Measurements from ENCODE around the gene KLHL41. TPM values are rescaled to one million over a fixed set of nuclear protein-coding genes. Genes with fewer than 3 reads are reported as not detected.
"Not testable (repeated sequence)": the region's sequence is repeated elsewhere in the genome, so short reads cannot be mapped to it uniquely, and the experiment has no call there.

Gene KLHL41
- total RNA-seq, 1 donor from 2014 or later = not detected

- DNase-seq (ENCODE audit: low read depth) (no peak), FAIRE-seq (no peak)
- no peaks in the 10 kb centered on the region for H3K27me3 ChIP-seq (ENCODE audit: insufficient read depth, low read length)
- H3K4me1 Mint-ChIP-seq (ENCODE audit: low read depth, unreplicated experiment) = no peaks in the 10 kb centered on the region
- no peak overlapping the region for H3K4me2 ChIP-seq (ENCODE audit: low read length)
- TF ChIP-seq CTCF (IDR thresholded peaks at IDR 0.05; ENCODE audit: insufficient read depth, low read depth, low read length) (no peak), EZH2 (IDR thresholded peaks at IDR 0.05; ENCODE audit: insufficient read depth, low read length) (no peak)
- H3K27me3 Mint-ChIP-seq (ENCODE audit: low read depth, unreplicated experiment) = no peaks in the 10 kb centered on the region
- peaks cover 5% of the 10 kb centered on the region for H3K36me3 ChIP-seq (ENCODE audit: insufficient read depth, low read length)
- H3K79me2 ChIP-seq (ENCODE audit: insufficient read depth, low read length) = no peaks in the 10 kb centered on the region
- no peak overlapping the region for H3K27ac ChIP-seq (ENCODE audit: low read depth, low read length)
- H3K4me1 ChIP-seq (ENCODE audit: insufficient read depth, low read length) = no peaks in the 10 kb centered on the region
- H3K4me3 Mint-ChIP-seq (ENCODE audit: unreplicated experiment) = no peak overlapping the region
- no peaks in the 10 kb centered on the region for H3K9me3 Mint-ChIP-seq (ENCODE audit: unreplicated experiment)
- H3K27ac Mint-ChIP-seq (ENCODE audit: unreplicated experiment) = no peak overlapping the region
- H3K36me3 Mint-ChIP-seq (ENCODE audit: low read depth, unreplicated experiment) = peaks cover 7% of the 10 kb centered on the region
- H3K9ac ChIP-seq (ENCODE audit: low read length) = no peak overlapping the region
- no peak overlapping the region for H2AFZ ChIP-seq (ENCODE audit: low read depth, low read length)
- H3K4me3 ChIP-seq (ENCODE audit: insufficient read depth, low read depth, low read length) = no peak overlapping the region
- H3K9me3 ChIP-seq (ENCODE audit: insufficient read depth, low read depth, low read length) = no peaks in the 10 kb centered on the region
- no peaks in the 10 kb centered on the region for H4K20me1 ChIP-seq (ENCODE audit: insufficient read depth, low read length)
These were observed 32.9 kb downstream of the KLHL41 start for GRCh38 chr2:169542433-169542832.

GRCh38 chr2:169546756-169547155 lies 37.3 kb downstream of the KLHL41 start:
- H3K79me2 ChIP-seq (ENCODE audit: insufficient read depth, low read length) = no peaks in the 10 kb centered on the region
- no peak for TF ChIP-seq CTCF (IDR thresholded peaks at IDR 0.05; ENCODE audit: insufficient read depth, low read depth, low read length)
- TF ChIP-seq EZH2 (IDR thresholded peaks at IDR 0.05; ENCODE audit: insufficient read depth, low read length) = no peak
- H3K27me3 ChIP-seq (ENCODE audit: insufficient read depth, low read length) = no peaks in the 10 kb centered on the region
- no peaks in the 10 kb centered on the region for H3K9me3 Mint-ChIP-seq (ENCODE audit: unreplicated experiment)
- H3K4me1 ChIP-seq (ENCODE audit: insufficient read depth, low read length) = no peaks in the 10 kb centered on the region
- no peak overlapping the region for H2AFZ ChIP-seq (ENCODE audit: low read depth, low read length)
- no peak for DNase-seq (ENCODE audit: low read depth)
- no peak overlapping the region for H3K9ac ChIP-seq (ENCODE audit: low read length)
- no peak for FAIRE-seq
- no peak overlapping the region for H3K27ac Mint-ChIP-seq (ENCODE audit: unreplicated experiment)
- no peak overlapping the region for H3K27ac ChIP-seq (ENCODE audit: low read depth, low read length)
- no peaks in the 10 kb centered on the region for H3K9me3 ChIP-seq (ENCODE audit: insufficient read depth, low read depth, low read length)
- peaks cover 5% of the 10 kb centered on the region for H3K36me3 ChIP-seq (ENCODE audit: insufficient read depth, low read length)
- H3K4me3 Mint-ChIP-seq (ENCODE audit: unreplicated experiment) = no peak overlapping the region
- no peaks in the 10 kb centered on the region for H3K27me3 Mint-ChIP-seq (ENCODE audit: low read depth, unreplicated experiment)
- H3K4me1 Mint-ChIP-seq (ENCODE audit: low read depth, unreplicated experiment) = no peaks in the 10 kb centered on the region
- peaks cover 7% of the 10 kb centered on the region for H3K36me3 Mint-ChIP-seq (ENCODE audit: low read depth, unreplicated experiment)
- H3K4me2 ChIP-seq (ENCODE audit: low read length) = no peak overlapping the region
- H4K20me1 ChIP-seq (ENCODE audit: insufficient read depth, low read length) = no peaks in the 10 kb centered on the region
- no peak overlapping the region for H3K4me3 ChIP-seq (ENCODE audit: insufficient read depth, low read depth, low read length)

- no peaks in the 10 kb centered on the region for H3K9me3 ChIP-seq (ENCODE audit: insufficient read depth, low read depth, low read length)
- peaks cover 11% of the 10 kb centered on the region for H3K36me3 ChIP-seq (ENCODE audit: insufficient read depth, low read length)
- no peak for DNase-seq (ENCODE audit: low read depth)
- no peak for TF ChIP-seq CTCF (IDR thresholded peaks at IDR 0.05; ENCODE audit: insufficient read depth, low read depth, low read length)
- no peak for TF ChIP-seq EZH2 (IDR thresholded peaks at IDR 0.05; ENCODE audit: insufficient read depth, low read length)
- no peaks in the 10 kb centered on the region for H4K20me1 ChIP-seq (ENCODE audit: insufficient read depth, low read length)
- Mint-ChIP-seq H3K9me3 (ENCODE audit: unreplicated experiment) (no peaks in the 10 kb centered on the region), H3K27ac (ENCODE audit: unreplicated experiment) (no peak overlapping the region), H3K36me3 (ENCODE audit: low read depth, unreplicated experiment) (peaks cover 5% of the 10 kb centered on the region), H3K4me3 (ENCODE audit: unreplicated experiment) (no peak overlapping the region), H3K4me1 (ENCODE audit: low read depth, unreplicated experiment) (no peaks in the 10 kb centered on the region), H3K27me3 (ENCODE audit: low read depth, unreplicated experiment) (no peaks in the 10 kb centered on the region)
- no peaks in the 10 kb centered on the region for H3K4me1 ChIP-seq (ENCODE audit: insufficient read depth, low read length)
- no peak overlapping the region for H2AFZ ChIP-seq (ENCODE audit: low read depth, low read length)
- no peaks in the 10 kb centered on the region for H3K27me3 ChIP-seq (ENCODE audit: insufficient read depth, low read length)
- no peaks in the 10 kb centered on the region for H3K79me2 ChIP-seq (ENCODE audit: insufficient read depth, low read length)
- FAIRE-seq = no peak
- no peak overlapping the region for H3K9ac ChIP-seq (ENCODE audit: low read length)
- H3K4me2 ChIP-seq (ENCODE audit: low read length) = no peak overlapping the region
- H3K4me3 ChIP-seq (ENCODE audit: insufficient read depth, low read depth, low read length) = no peak overlapping the region
- H3K27ac ChIP-seq (ENCODE audit: low read depth, low read length) = no peak overlapping the region
These were observed 51.9 kb downstream of the KLHL41 start for GRCh38 chr2:169561364-169561763.

GRCh38 chr2:169562084-169562483 lies 52.6 kb downstream of the KLHL41 start:
- not testable (repeated sequence) for H3K27me3 Mint-ChIP-seq (ENCODE audit: low read depth, unreplicated experiment); H3K4me3 ChIP-seq (ENCODE audit: insufficient read depth, low read depth, low read length); H3K9me3 Mint-ChIP-seq (ENCODE audit: unreplicated experiment); H3K9me3 ChIP-seq (ENCODE audit: insufficient read depth, low read depth, low read length); H3K27ac ChIP-seq (ENCODE audit: low read depth, low read length); H4K20me1 ChIP-seq (ENCODE audit: insufficient read depth, low read length); H3K4me2 ChIP-seq (ENCODE audit: low read length); H3K27me3 ChIP-seq (ENCODE audit: insufficient read depth, low read length); H3K9ac ChIP-seq (ENCODE audit: low read length); H3K4me1 Mint-ChIP-seq (ENCODE audit: low read depth, unreplicated experiment); H3K36me3 Mint-ChIP-seq (ENCODE audit: low read depth, unreplicated experiment); H3K4me1 ChIP-seq (ENCODE audit: insufficient read depth, low read length); DNase-seq (ENCODE audit: low read depth); H3K27ac Mint-ChIP-seq (ENCODE audit: unreplicated experiment); H2AFZ ChIP-seq (ENCODE audit: low read depth, low read length); FAIRE-seq; H3K4me3 Mint-ChIP-seq (ENCODE audit: unreplicated experiment); H3K79me2 ChIP-seq (ENCODE audit: insufficient read depth, low read length)
- peaks cover 11% of the 10 kb centered on the region for H3K36me3 ChIP-seq (ENCODE audit: insufficient read depth, low read length)

Data from astrocyte (in vitro differentiated cells and primary cell).